ENCODE data around the gene PARD3. TPM values are rescaled to one million over a fixed set of nuclear protein-coding genes. Genes with fewer than 3 reads are reported as not detected.

PARD3 gene
- total and polyA plus RNA-seq, 2 experiments from 2014 or later: 6.3 to 21.2 TPM

- WGBS, 2 experiments (ENCODE audit: low coverage in 1 of 2, low lambda C conversion rate in 2 of 2, missing lambda C conversion rate in 2 of 2): 94 to 97% methylated on average over 16 of the region's 16 CpGs
- DNase-seq: no peak
- Histone ChIP-seq H3K9me2 (ENCODE audit: insufficient read depth) (no peaks in the 10 kb centered on the region), H3K79me2 (ENCODE audit: insufficient read depth) (no peaks in the 10 kb centered on the region), H3K4me3 (no peak overlapping the region), H2AFZ (no peak overlapping the region), H3K4me2 (ENCODE audit: unreplicated experiment) (no peak overlapping the region), H3K36me3 (ENCODE audit: low read depth) (no peaks in the 10 kb centered on the region), H3K9ac (no peak overlapping the region), H3K4me1 (ENCODE audit: insufficient read depth) (peaks cover 9% of the 10 kb centered on the region), H3K9me3 (ENCODE audit: low read depth) (no peaks in the 10 kb centered on the region), H3K27ac (no peak overlapping the region), H4K20me1 (ENCODE audit: insufficient read depth) (no peaks in the 10 kb centered on the region), H3K27me3 (replicated peaks; ENCODE audit: insufficient read depth) (no peaks in the 10 kb centered on the region), H3F3A (ENCODE audit: insufficient read depth) (peaks cover 7% of the 10 kb centered on the region; the same call in 1 of the 2 replicates)
- in situ Hi-C loops (cut with MboI): loop anchor here (25.0 kb wide), 1 partner anchor 961 kb away; the partner anchor contains the start of gene NRP1
- no peak for TF ChIP-seq EZH2phosphoT487 (IDR thresholded peaks at IDR 0.05; ENCODE audit: insufficient read depth, low read depth)
- no peak for TF ChIP-seq EZH2 (IDR thresholded peaks at IDR 0.05; ENCODE audit: insufficient read depth, poor library complexity, severe bottlenecking)
Observed at GRCh38 chr10:34298346-34298818, 516.7 kb downstream of the PARD3 start.

GRCh38 chr10:34297541-34298345 is 517.4 kb downstream of the PARD3 start:
- DNase-seq: no peak
- no peaks in the 10 kb centered on the region for H3K36me3 ChIP-seq (ENCODE audit: low read depth)
- no peak overlapping the region for H3K4me3 ChIP-seq
- in situ Hi-C loops (cut with MboI): loop anchor here (25.0 kb wide), 1 partner anchor 960 kb away; the partner anchor contains the start of gene NRP1
- no peaks in the 10 kb centered on the region for H4K20me1 ChIP-seq (ENCODE audit: insufficient read depth)
- 79 to 80% methylated on average over 6 of the region's 6 CpGs for WGBS, 2 experiments (ENCODE audit: low coverage in 1 of 2, low lambda C conversion rate in 2 of 2, missing lambda C conversion rate in 2 of 2)
- H3K4me2 ChIP-seq (ENCODE audit: unreplicated experiment): no peak overlapping the region
- H3K79me2 ChIP-seq (ENCODE audit: insufficient read depth): no peaks in the 10 kb centered on the region
- H3K9me3 ChIP-seq (ENCODE audit: low read depth): no peaks in the 10 kb centered on the region
- H3K27ac ChIP-seq: no peak overlapping the region
- H3K4me1 ChIP-seq (ENCODE audit: insufficient read depth): peaks cover 9% of the 10 kb centered on the region
- H3K9me2 ChIP-seq (ENCODE audit: insufficient read depth): no peaks in the 10 kb centered on the region
- H3K9ac ChIP-seq: no peak overlapping the region
- H3F3A ChIP-seq (ENCODE audit: insufficient read depth): peaks cover 7% of the 10 kb centered on the region; the same call in 1 of the 2 replicates
- no peaks in the 10 kb centered on the region for H3K27me3 ChIP-seq (replicated peaks; ENCODE audit: insufficient read depth)
- no peak for TF ChIP-seq EZH2phosphoT487 (IDR thresholded peaks at IDR 0.05; ENCODE audit: insufficient read depth, low read depth)
- no peak for TF ChIP-seq EZH2 (IDR thresholded peaks at IDR 0.05; ENCODE audit: insufficient read depth, poor library complexity, severe bottlenecking)
- H2AFZ ChIP-seq: no peak overlapping the region

- DNase-seq: no peak
- Histone ChIP-seq H3F3A (ENCODE audit: insufficient read depth) (peaks cover 19% of the 10 kb centered on the region), H3K36me3 (ENCODE audit: low read depth) (no peaks in the 10 kb centered on the region), H3K4me3 (no peak overlapping the region), H3K9me2 (ENCODE audit: insufficient read depth) (no peaks in the 10 kb centered on the region), H4K20me1 (ENCODE audit: insufficient read depth) (no peaks in the 10 kb centered on the region), H3K9ac (no peak overlapping the region), H3K4me1 (ENCODE audit: insufficient read depth) (peaks cover 25% of the 10 kb centered on the region), H3K4me2 (ENCODE audit: unreplicated experiment) (no peak overlapping the region), H3K27ac (no peak overlapping the region), H2AFZ (no peak overlapping the region), H3K9me3 (ENCODE audit: low read depth) (no peaks in the 10 kb centered on the region), H3K79me2 (ENCODE audit: insufficient read depth) (no peaks in the 10 kb centered on the region), H3K27me3 (replicated peaks; ENCODE audit: insufficient read depth) (no peaks in the 10 kb centered on the region)
- no peak for TF ChIP-seq EZH2 (IDR thresholded peaks at IDR 0.05; ENCODE audit: insufficient read depth, poor library complexity, severe bottlenecking)
- TF ChIP-seq EZH2phosphoT487 (IDR thresholded peaks at IDR 0.05; ENCODE audit: insufficient read depth, low read depth): no peak
- in situ Hi-C loops (cut with MboI): loop anchor here (25.0 kb wide), 1 partner anchor 958 kb away; the partner anchor contains the start of gene NRP1
- WGBS, 2 experiments (ENCODE audit: low coverage in 1 of 2, low lambda C conversion rate in 2 of 2, missing lambda C conversion rate in 2 of 2): 80% methylated on average over 6 of the region's 6 CpGs
Observed at GRCh38 chr10:34295142-34295548, 520.0 kb downstream of the PARD3 start.

GRCh38 chr10:34294137-34294536 is 521.0 kb downstream of the PARD3 start:
- Histone ChIP-seq H3K79me2 (ENCODE audit: insufficient read depth) (no peaks in the 10 kb centered on the region), H3F3A (ENCODE audit: insufficient read depth) (peaks cover 18% of the 10 kb centered on the region), H4K20me1 (ENCODE audit: insufficient read depth) (no peaks in the 10 kb centered on the region), H3K27ac (no peak overlapping the region), H3K4me3 (no peak overlapping the region), H3K9ac (no peak overlapping the region), H3K4me2 (ENCODE audit: unreplicated experiment) (no peak overlapping the region), H3K27me3 (replicated peaks; ENCODE audit: insufficient read depth) (no peaks in the 10 kb centered on the region), H3K36me3 (ENCODE audit: low read depth) (no peaks in the 10 kb centered on the region), H2AFZ (no peak overlapping the region), H3K4me1 (ENCODE audit: insufficient read depth) (peaks cover 22% of the 10 kb centered on the region), H3K9me3 (ENCODE audit: low read depth) (no peaks in the 10 kb centered on the region), H3K9me2 (ENCODE audit: insufficient read depth) (no peaks in the 10 kb centered on the region)
- no peak for DNase-seq
- in situ Hi-C loops (cut with MboI): loop anchor here (25.0 kb wide), 1 partner anchor 957 kb away; the partner anchor contains the start of gene NRP1
- 98% methylated on average over 5 of the region's 5 CpGs for WGBS, 2 experiments (ENCODE audit: low coverage in 1 of 2, low lambda C conversion rate in 2 of 2, missing lambda C conversion rate in 2 of 2)
- TF ChIP-seq EZH2 (IDR thresholded peaks at IDR 0.05; ENCODE audit: insufficient read depth, poor library complexity, severe bottlenecking) (no peak), EZH2phosphoT487 (IDR thresholded peaks at IDR 0.05; ENCODE audit: insufficient read depth, low read depth) (no peak)
